Activated naive CD4-positive, alpha-beta T cell treated with Interleukin-2 at 50 U/mL for 16 hours (primary cell): ENCODE results near the gene GCSAM.

Experiments
- DNase-seq: peaks from one replicate; pipeline ENCODE4 v3.0.0-alpha.2; 2020

GCSAM gene

DNA sequence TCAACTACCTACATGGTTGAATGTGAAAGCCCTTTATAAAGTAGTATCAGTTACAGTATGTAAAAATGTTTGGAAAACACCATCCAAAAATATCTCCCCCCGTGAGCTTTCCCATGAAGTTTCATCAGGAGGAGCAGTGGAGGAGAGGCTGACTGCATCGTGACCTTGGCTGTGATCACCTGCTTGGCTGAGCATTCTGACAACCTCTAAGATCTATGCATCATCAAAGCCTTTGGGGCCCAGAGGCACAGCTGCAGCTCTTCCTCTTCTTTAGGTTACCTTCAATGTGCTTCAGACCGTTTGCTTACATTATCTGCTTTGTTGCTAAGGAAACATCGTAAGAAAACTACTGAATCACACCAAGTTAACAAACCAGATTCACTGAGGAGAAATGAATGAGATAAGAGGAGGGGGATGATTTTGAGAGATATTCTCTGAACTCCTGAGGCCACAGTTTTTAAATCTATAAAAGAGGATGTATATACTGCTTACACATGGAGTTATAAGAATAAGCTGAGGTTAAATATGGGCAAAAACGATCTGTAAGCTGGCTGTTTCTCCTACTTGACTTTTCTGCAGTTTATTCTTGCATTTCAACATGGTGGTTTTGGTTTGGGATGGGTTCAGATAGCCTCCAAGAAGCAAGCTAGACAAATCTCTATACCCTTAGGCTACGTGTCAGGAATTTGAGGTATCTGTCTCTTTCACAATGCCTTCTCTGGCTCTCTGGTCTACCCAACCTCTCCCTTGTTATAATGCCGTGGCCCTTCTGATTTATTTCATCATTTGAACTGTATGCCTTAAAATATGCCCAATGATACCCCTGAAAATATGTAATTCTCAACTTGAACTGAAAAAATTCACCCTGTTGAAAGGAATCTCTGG lies 4.0 kb downstream of the GCSAM start:
- peak; percentile 45 for DNase-seq

DNA sequence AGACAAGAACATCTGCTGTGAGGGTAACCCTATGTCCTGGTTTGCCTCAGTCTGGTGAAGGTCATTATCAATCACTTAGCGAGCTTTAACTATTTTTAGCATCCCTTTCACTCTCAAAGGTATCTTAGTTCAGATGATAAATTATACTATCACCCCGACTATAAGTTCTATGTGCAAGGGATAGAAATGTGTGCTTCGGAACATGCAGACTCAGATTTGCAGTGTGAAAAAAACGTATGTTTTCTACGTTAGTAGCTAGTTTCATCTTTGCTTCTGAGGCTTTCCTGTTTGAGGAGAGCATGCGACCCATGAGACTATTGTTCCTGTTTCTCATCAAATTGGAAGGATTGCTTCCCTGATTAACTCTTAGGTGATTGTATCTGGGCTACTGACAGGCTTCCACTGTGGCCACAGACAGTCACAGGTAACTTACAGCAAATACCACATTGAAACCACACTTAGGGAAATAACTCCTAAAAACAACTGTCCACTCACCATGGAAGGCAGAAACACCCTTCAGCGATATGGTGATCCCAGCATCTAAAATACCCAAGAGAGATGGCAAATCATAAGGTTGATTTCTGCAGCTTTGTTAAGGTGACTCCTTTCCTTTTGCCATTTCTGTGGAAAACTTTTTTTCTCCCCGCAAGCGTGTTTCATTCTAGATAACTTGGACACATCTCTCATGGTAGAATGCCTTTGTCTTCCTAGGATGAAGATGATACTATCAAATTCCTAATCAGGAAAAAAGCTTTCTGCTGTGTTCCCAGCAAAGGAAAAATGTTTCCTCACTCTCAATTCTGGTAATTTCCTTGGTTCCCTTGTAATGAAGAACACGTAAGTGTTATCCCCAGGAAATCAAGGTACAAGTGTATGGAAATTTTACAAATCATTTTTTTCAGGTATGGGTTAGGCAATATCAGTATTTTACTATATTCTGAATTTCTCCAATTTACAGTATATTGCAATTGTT lies 5.2 kb downstream of the GCSAM start:
- no peak for DNase-seq

DNA sequence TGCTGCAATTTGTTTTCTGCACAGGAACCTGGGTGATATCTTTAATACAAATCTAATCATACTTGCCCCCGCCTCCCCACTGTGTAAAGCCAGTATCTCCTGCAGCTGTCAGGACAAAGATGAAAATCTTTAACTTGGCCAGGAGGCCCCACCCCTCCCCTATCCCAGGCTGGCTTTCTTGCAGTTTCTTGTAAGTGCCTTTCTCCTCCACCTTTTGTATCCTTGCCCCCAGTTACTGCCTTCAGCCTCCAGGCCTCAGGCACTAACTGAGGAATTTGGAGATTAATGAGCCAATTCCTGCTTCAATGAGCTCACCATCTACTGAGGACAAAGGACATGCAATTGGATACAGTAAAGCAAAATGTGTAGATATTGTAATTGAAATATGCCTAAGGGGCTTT lies 6.5 kb downstream of the GCSAM start:
- DNase-seq = no peak

DNA sequence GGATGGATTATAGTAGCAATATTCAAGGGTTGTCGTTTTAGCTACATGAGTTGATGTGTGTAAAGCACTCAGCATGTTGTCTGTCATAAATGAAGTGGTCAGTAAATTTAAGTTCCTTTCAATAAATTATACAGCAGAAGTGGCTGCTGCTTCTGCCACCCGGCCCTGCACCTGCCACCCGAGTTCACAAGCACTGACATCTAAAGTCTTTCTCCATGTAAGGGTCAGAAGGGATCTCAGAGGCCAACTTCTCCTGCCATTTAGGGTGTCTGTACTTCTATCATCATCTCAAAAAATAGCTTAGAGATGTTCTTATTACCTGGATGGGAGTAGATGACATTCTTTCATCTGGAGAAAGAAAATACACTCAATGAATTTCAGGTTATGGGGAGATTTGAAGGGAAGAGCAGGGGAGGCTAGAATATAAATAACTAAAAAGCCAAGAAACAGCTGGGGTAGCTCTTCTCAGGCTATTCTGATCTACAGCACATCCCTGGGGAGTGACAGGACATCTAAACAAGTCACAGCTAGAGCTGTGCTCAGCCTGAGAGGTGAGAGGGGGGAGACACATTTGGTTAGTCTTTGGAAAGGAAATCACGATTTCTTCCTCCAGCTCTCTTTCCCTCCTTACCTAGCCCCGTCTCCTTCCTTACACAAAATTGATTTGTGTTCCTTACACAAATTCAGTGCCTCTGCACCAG lies 8.0 kb downstream of the GCSAM start:
- DNase-seq = no peak

DNA sequence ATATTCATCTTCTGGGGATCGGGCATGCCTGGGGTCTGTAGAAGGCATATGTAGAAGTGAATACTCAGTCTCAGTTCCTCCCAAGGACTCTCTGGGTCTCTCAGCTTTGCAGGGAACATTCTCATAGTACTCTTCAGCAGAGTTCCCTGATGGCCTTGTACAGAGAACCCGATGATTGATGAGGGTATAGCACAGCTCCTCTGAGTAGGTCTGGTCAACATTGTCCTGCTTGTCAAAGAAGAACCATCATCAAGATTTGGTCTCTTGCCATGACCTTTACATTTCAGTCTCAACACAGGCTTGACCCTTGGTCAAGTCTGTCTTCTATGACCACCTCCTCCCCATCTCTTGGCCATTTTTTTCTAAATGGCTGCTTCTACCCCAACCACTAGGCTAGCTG lies 9.5 kb downstream of the GCSAM start:
- no peak for DNase-seq

DNA sequence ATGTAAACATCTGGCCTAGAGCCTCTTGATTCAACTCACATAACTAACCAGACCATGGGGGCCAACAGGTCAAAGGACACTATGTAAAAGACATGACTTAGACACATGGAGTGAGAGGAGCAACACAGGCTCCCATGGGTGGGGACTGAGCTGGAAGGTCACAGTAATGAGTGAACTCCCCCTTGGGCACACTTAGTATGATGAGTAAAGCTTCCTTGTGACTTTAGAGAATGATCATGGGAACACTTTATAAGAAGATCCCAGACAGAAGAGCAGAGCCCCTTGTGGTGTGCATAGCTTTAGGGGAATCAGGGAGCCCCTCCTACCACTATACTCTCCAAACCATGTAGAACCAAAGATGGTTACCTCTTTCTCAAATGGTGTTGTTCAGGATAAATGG lies 10.2 kb downstream of the GCSAM start:
- DNase-seq = no peak

DNA sequence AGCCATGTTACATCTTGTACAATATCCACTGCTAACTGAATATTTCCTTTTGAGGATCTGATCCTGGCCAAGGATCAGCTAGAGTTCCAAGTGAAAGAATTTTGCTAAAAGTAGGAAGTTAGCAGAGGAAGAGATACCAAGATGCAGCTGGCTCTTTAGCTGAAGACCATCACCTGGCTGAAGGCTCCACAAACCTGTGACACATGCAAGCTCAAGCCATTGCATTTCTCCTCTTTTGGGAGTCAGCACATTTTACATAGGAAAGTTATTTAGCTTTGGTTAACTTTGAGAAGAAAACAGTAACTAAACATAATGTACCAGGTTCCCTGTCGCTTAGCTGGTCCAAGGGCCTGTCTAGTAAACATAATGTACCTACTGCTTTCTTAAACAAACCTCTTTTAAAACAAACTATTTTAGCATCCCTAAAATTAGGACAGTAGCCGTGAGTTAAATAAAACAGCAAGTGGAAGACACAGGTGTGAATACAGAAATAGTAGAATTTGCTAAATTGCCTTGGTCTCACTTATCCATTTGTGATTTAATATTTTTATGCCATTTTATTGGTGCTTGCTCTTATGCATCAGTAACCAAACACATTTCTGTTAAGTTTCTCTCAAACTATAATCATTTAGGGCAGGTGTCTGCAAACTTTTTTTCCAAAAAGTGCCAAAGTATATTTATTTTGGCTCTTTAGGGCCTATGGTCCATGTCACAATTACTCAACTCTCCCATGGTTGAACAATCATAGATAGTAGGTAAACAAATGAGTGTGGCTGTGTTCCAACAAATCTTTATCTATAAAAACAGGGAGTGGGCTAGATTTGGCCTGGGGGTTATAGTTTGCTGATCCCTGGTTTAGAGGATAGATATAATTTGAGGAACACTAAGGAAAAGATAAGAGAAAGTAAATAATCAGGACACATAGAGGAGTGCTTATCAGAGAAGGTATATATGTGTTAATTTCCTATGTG lies 11.2 kb downstream of the GCSAM start:
- no peak for DNase-seq

DNA sequence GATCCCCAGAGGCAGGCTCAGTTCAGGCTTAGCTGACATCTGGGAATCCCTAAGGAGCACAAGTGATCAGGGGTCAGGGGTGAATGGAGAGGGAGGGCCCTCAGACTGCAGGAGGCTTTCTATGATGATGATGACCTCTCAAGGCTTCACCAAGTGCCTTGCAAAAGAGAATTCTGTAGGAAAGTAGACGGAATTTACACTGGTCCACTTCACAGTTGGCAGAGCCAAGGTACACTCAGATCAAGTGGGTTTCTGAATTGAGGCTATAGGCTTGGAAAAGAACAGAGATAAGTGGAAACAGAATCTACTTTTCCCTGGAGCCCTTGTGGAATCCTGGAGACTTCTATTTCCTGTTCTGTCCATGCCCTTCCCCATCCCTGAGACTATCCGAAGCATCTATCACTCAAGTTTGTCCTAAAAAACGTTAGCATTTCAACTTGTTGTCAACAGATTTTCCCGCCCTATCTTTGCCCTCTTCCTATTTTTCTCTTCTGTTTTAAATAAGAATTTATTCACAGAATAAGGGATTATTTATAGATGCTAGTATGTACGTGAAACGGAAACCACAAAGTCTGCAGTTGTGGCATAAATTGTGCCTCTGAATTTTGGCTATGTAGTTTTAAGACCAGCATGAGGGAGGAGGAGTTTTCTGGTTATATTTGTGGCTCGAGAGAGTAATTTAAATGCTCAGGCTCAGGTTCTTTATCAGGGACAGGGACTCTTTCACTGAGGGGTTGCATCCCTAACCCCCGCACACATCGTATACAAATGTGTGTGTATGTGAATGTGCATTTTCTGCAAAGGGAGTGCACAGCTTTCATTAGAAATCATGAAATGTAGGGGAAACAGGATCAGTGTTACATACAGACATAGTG lies 12.8 kb downstream of the GCSAM start:
- no peak for DNase-seq

DNA sequence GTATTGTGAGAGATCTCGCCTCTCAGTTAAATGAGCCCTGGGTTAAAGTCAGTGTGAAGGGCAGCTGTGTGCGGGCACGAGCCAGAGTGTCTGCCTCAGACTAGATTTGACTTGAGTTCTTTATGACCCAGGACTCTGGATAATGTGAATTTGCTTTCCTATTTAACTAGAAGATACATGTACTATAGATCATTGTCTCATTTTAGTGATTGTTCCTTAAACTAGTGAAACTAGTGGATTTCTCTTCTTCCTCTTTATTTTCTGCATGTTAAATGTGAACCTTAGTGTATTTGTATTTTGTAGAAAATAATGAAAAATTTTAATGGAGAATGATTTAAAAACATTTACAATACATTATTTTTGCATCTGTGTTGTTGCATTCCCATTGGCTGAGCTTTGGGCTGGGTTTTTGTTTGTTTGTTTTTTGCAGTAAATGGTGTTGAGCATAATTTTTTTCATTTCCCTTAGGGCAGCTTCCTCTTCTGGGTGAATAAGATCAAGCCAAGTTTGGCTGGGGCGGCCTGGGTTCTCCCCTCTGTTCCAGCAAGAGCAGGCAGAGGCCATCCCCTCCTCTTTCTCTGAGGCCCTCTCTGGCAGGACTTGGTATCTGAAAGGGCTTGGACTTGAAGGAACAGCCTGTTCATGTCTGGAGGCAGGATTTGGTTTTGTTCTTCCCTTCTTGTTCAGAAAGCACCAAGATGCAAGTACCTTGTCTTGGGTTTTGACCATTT lies 15.0 kb downstream of the GCSAM start:
- DNase-seq = no peak

DNA sequence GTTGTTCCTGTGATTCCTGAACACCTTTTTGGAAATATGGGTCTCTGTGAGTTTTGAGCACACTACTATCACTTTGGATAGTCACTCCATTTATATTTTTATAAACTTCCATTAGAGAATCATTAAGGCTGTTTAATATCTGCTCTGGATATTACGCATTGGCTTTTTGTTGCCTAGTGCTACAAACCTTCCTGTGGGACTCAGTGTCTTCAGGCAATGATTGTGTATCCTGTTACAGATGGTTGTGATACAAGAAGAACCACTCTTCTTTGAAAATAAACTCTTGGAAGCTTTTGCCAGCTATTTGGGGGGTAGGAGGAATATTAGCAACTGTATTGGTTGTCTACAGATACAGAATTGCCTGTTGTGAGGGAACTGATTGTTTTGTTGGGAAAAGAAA lies 15.6 kb downstream of the GCSAM start:
- no peak for DNase-seq

DNA sequence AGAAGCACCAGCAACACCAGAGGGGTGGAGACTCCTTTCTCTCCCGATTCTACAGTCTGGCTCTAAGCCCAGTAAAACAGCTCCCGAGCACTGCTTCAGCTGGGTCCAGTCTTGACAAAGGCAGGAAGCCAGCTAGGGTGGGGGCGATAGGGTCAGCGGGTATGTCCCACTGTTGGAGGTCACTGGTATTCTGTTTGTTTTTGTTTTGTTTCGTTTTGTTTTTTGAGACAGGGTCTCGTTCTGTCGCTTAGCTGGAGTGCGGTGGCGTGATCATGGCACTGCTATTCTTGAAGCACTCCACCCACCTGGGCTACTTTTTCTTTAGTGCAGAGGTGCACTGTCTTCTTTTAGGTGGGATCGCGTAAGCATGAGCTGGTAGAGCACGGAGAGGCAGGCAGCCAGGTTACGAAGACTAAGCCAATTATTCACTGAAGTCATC lies 16.3 kb downstream of the GCSAM start:
- no peak for DNase-seq

DNA sequence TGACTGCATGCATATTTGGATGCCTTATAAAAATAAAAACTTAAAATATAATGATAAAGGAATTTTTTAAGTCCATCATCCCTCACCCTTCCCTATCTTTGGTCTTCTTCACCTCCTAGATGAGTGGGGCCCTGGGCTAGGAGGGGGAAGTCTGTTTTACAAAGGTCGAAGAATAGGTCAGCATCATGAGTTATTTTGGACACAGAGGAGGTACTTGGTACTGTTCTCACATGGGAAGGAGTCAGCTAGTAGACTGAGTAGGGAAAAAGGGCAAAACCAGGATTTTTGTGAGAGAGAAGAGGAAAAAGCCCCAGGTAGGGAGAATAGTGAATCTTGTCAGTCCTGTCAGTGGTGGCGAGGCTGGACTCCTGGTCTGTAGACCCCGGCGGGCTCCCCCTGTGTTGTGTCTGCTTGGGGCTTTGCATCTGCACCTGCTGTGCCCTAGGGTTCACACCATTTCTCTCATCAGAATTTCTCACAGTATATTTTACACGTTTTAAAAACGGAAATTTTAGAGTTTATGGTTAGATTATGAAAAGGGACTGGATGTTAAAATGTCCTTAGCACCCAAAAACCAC lies 17.2 kb downstream of the GCSAM start:
- no peak for DNase-seq

DNA sequence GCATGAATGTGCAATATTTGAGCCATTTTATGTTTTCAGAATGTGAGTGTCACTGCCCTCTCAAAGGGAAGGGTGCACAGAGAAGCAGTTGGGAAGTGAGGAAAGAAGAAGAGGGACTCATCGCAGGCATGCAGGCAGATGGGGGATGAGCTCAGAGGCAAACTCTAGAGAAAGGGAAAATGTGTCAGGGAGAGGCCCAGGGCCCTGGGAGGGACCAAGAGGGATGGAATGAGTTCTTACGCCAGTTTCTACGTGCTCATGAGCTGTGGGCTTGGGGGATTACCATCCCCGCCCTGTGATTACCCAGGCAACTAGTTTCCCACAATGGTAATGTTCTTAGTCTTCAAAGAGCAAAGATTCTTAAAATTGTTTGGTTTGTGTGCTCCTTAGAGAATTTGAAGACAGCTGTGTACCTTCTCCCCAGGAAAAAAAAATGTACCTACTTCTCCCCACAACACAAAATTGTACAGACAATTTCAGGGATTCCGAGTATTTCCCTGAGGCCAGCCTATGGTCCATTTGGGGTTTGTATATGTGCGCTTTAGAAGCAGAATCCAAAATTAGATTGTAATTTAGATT lies 17.8 kb downstream of the GCSAM start:
- DNase-seq = no peak

DNA sequence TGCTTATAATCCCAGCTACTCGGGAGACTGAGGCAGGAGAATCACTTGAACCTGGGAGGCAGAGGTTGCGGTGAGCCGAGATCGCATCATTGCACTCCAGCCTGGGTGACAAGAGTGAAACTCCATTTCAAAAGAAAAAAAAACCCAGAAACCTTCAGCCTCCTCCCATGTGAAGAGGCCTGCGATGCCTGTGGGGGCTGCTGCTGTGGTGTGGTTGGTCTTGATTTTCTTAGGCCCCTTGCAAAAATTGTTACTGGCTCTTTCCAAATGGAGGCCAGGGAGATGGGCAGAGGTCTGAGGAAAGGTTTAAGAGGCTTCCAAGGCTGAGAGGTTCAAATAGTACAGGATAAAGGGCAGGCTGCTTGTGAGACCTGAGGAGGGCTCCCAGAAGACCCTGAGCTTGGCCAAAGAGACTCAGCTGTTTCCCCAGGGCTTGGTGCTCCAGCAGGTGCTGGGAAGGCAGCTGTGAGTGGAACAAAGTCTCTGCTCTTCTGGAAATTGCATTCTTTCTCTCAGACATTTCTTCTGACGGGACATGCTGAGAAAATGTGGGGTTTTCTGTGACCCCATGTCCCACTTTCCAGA lies 18.4 kb downstream of the GCSAM start:
- DNase-seq = no peak

DNA sequence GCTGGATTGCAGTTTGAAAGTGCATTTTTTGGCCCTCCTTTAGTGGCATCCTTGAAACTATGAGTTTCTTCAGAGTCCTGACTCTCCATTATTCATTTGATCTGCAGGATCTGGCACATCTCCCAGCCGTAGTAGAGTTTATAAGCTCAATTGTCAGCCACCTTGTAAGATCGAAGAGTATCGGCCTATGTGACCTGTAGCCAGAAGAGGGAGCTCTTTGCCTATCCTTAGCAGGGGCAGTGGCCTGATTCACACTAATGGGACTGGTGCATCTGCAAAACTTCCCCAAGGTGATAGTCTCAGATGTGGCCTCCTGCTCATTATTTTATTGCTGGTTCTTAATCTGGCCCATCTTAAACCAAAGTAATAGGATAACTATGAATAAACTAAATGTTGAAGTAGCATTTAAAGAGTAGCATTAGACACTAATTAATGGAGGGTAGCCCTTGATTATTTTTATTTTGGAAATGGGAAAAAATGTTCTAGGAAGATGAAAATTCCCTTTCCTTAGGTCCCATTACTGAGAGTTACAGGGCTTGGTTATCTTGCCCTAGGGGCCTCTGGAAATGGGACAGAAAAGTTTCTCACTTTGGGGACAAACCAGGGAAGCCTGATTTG lies 21.2 kb downstream of the GCSAM start:
- peak; percentile 62 for DNase-seq

DNA sequence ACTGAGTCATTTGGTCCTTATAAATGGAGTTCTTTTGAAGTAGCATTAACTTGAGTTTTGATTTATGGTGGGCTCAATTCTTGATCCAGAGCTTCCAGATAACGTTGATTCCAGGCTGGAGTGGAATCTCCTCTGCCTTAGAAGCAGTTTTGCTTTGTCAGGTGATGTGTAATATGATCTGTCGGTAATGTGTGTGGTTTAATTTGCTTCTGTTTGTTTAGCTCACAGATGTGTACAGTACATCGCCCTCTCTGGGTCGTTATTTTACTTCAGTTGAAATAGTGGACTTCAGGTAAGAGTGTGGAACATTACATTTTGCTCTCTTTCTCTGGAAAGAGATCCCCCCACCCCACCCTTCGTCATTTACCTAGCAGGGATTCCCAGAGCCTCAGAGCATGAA lies 23.7 kb downstream of the GCSAM start:
- DNase-seq = no peak

DNA sequence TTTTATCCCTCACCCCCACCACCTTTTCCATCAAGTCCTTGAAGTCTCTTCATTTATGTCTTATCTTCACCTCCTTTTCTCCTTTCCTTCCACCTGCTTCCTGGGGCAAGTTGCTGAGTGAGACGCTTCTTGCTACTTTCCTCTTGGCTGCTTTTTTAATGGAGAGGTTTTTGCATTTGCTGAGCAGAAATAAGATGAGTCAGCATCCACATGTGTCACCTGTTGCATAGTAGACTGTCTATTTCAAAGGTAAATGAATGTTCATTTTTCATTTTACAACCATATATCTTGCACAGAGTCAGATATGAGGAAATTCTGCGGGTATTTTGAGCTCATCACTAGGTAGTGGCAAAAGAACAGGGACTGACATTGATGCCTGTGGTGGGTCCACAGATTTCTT lies 28.3 kb downstream of the GCSAM start:
- DNase-seq = no peak

DNA sequence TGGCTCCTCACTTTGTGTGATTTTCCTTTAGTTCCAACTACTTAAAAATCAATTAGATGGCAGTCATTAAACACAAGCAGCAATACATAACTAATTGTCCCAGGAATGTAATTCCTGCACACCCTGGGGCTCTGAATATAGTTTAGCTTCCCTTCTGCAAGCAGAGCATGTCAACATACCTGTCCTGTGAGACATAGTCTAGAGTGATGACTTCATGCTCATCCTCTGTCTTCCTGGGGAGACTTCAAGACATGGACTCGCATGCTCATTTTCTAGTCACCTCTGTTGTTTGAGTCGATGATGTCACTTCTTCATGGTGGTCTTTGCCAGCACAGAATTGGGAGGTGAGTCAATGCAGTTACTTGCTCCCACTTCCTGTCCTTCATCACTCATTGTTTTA lies 31.1 kb downstream of the GCSAM start:
- no peak for DNase-seq

DNA sequence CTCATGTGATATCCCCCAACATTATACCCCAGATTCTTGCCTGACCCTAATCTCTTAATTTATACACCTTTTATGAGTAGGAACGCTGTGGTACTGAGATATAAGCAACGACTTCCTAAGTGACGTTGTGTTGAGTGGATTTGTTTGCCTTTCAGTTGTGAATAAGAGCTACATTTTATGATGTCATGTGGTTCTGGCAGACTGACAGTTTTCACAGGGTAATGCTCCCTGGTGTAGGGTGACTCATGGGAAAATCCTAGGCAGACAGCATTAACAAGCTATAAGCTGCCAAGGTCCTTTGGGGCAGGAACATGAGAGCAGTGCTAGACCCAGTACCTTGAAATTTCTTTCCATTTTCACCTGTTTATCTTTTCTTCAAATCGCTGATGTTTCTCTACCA lies 35.7 kb downstream of the GCSAM start:
- DNase-seq = peak; percentile 13
